Measurements from ENCODE around the gene GYS1. TPM values are rescaled to one million over a fixed set of nuclear protein-coding genes. Genes with fewer than 3 reads are reported as not detected.

Gene GYS1
- total and polyA plus RNA-seq, 2 of the 8 experiments (the other 6 are each of a cell fraction or from before 2014, with no cell fraction given) = 30.0 to 38.7 TPM

DNA sequence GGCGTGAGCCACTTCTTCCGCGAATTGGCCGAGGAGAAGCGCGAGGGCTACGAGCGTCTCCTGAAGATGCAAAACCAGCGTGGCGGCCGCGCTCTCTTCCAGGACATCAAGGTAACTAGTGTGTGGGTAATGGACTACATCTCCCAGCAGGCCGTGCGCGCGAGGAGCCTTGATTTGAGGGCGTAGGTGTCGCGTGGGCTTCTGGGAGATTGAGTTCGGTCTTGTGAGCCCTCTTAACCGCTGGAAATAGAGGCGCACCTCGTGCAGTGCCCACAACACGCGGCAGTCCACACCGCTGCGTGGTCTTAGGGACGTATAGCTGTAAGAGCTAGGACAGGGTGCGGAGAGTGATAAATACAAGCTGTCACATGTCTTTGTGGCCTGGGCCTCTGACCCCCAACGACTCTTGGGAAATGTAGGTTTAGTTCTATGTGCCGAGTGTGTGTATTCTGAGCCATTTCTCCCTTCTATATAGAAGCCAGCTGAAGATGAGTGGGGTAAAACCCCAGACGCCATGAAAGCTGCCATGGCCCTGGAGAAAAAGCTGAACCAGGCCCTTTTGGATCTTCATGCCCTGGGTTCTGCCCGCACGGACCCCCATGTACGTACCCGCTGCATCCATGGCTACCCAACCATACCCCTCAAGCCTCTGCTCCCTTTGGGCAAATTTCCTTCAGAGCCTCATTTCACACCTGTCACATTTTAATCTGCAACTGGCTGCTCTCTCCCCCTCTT is 27.1 kb downstream of the GYS1 start (continued):
- TF ChIP-seq SIX5 (IDR thresholded peaks at IDR 0.05; ENCODE audit: low read depth, low read length) = peak; percentile 93
- TF ChIP-seq FOSL1 (IDR thresholded peaks at IDR 0.05; ENCODE audit: insufficient read depth, low read depth, low read length) = no peak
- TF ChIP-seq EZH2 (IDR thresholded peaks at IDR 0.05; ENCODE audit: low read depth, low read length, severe bottlenecking) = no peak
- TF ChIP-seq TBP (IDR thresholded peaks at IDR 0.05; ENCODE audit: low read depth, low read length) = no peak
- no peak for TF ChIP-seq BCL11A (IDR thresholded peaks at IDR 0.05; ENCODE audit: low read depth in 2 of 2, low read length in 2 of 2)
- TF ChIP-seq, protein P1, sequence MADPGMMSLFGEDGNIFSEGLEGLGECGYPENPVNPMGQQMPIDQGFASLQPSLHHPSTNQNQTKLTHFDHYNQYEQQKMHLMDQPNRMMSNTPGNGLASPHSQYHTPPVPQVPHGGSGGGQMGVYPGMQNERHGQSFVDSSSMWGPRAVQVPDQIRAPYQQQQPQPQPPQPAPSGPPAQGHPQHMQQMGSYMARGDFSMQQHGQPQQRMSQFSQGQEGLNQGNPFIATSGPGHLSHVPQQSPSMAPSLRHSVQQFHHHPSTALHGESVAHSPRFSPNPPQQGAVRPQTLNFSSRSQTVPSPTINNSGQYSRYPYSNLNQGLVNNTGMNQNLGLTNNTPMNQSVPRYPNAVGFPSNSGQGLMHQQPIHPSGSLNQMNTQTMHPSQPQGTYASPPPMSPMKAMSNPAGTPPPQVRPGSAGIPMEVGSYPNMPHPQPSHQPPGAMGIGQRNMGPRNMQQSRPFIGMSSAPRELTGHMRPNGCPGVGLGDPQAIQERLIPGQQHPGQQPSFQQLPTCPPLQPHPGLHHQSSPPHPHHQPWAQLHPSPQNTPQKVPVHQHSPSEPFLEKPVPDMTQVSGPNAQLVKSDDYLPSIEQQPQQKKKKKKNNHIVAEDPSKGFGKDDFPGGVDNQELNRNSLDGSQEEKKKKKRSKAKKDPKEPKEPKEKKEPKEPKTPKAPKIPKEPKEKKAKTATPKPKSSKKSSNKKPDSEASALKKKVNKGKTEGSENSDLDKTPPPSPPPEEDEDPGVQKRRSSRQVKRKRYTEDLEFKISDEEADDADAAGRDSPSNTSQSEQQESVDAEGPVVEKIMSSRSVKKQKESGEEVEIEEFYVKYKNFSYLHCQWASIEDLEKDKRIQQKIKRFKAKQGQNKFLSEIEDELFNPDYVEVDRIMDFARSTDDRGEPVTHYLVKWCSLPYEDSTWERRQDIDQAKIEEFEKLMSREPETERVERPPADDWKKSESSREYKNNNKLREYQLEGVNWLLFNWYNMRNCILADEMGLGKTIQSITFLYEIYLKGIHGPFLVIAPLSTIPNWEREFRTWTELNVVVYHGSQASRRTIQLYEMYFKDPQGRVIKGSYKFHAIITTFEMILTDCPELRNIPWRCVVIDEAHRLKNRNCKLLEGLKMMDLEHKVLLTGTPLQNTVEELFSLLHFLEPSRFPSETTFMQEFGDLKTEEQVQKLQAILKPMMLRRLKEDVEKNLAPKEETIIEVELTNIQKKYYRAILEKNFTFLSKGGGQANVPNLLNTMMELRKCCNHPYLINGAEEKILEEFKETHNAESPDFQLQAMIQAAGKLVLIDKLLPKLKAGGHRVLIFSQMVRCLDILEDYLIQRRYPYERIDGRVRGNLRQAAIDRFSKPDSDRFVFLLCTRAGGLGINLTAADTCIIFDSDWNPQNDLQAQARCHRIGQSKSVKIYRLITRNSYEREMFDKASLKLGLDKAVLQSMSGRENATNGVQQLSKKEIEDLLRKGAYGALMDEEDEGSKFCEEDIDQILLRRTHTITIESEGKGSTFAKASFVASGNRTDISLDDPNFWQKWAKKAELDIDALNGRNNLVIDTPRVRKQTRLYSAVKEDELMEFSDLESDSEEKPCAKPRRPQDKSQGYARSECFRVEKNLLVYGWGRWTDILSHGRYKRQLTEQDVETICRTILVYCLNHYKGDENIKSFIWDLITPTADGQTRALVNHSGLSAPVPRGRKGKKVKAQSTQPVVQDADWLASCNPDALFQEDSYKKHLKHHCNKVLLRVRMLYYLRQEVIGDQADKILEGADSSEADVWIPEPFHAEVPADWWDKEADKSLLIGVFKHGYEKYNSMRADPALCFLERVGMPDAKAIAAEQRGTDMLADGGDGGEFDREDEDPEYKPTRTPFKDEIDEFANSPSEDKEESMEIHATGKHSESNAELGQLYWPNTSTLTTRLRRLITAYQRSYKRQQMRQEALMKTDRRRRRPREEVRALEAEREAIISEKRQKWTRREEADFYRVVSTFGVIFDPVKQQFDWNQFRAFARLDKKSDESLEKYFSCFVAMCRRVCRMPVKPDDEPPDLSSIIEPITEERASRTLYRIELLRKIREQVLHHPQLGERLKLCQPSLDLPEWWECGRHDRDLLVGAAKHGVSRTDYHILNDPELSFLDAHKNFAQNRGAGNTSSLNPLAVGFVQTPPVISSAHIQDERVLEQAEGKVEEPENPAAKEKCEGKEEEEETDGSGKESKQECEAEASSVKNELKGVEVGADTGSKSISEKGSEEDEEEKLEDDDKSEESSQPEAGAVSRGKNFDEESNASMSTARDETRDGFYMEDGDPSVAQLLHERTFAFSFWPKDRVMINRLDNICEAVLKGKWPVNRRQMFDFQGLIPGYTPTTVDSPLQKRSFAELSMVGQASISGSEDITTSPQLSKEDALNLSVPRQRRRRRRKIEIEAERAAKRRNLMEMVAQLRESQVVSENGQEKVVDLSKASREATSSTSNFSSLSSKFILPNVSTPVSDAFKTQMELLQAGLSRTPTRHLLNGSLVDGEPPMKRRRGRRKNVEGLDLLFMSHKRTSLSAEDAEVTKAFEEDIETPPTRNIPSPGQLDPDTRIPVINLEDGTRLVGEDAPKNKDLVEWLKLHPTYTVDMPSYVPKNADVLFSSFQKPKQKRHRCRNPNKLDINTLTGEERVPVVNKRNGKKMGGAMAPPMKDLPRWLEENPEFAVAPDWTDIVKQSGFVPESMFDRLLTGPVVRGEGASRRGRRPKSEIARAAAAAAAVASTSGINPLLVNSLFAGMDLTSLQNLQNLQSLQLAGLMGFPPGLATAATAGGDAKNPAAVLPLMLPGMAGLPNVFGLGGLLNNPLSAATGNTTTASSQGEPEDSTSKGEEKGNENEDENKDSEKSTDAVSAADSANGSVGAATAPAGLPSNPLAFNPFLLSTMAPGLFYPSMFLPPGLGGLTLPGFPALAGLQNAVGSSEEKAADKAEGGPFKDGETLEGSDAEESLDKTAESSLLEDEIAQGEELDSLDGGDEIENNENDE (IDR thresholded peaks at IDR 0.05; ENCODE audit: insufficient replicate concordance, low read length) = no peak
- peak; percentile 76 to 81; a peak in 2 of 4 replicates for TF ChIP-seq SIN3A (conservative IDR thresholded peaks at IDR 0.05 in 1 of 2, IDR thresholded peaks at IDR 0.05 in 1 of 2; ENCODE audit: low read depth in 1 of 2, low read length in 2 of 2)
- no peak for TF ChIP-seq RBBP5 (IDR thresholded peaks at IDR 0.05; ENCODE audit: borderline replicate concordance, low read depth, low read length)
- TF ChIP-seq BACH1 (IDR thresholded peaks at IDR 0.05; ENCODE audit: low read length) = no peak

Data from H1 (cell line).